G401 (cell line): ENCODE results near the gene PDE10A. TPM values are rescaled to one million over a fixed set of nuclear protein-coding genes. Genes with fewer than 3 reads are reported as not detected.

Source experiments
- DNase-seq: peaks from one replicate; pipeline ENCODE4 v3.0.0-alpha.2; 2015; ENCODE audit warnings: low spot score
- in situ Hi-C: cut with HindIII; loops from 2 replicates; pipeline ENCODE4 v1.10.0; 2016; ENCODE audit warnings: low sequenced_read_pairs, mixed read lengths
- total RNA-seq: library from RNA; depleted of rRNA; stranded (reverse); fragments of >200 nt; shearing (Covaris generic); gene quantifications from 2 replicates; pipeline ENCODE4 v1.2.3, GENCODE V29; 2014; rRNA removed

PDE10A gene
- total RNA-seq, result not detected in 2 replicates

GRCh38 chr6:165662749-165663376 is at the start of gene PDE10A:
Gene PDE10A, minus strand, starts transcription at chr6:165663241. Its CDS starts 430 bp downstream, at chr6:165662811.
- in situ Hi-C loops, result no loop called here
- DNase-seq, result no peak

- in situ Hi-C loops, result no loop called here
- no peak for DNase-seq
Observed at GRCh38 chr6:165708985-165709576, 46.0 kb upstream of the PDE10A start.

- DNase-seq, result no peak
- in situ Hi-C loops, result no loop called here
Observed at GRCh38 chr6:165707067-165707853, 44.2 kb upstream of the PDE10A start.

GRCh38 chr6:165705941-165706340 is 42.9 kb upstream of the PDE10A start:
- no peak for DNase-seq
- in situ Hi-C loops, result no loop called here

- peak; percentile 43 for DNase-seq
- in situ Hi-C loops, result no loop called here
Observed at GRCh38 chr6:165704045-165704748, 41.2 kb upstream of the PDE10A start.

- in situ Hi-C loops, result no loop called here
- no peak for DNase-seq
Observed at GRCh38 chr6:165702669-165703068, 39.6 kb upstream of the PDE10A start.

GRCh38 chr6:165701564-165702354 is 38.7 kb upstream of the PDE10A start:
- in situ Hi-C loops, result no loop called here
- DNase-seq, result no peak

GRCh38 chr6:165701005-165701404 is 38.0 kb upstream of the PDE10A start:
- in situ Hi-C loops, result no loop called here
- DNase-seq, result no peak

GRCh38 chr6:165698868-165699267 is 35.8 kb upstream of the PDE10A start:
- in situ Hi-C loops, result no loop called here
- DNase-seq, result no peak

GRCh38 chr6:165697171-165697570 is 34.1 kb upstream of the PDE10A start:
- in situ Hi-C loops, result no loop called here
- no peak for DNase-seq

- in situ Hi-C loops, result no loop called here
- DNase-seq, result no peak
Observed at GRCh38 chr6:165695722-165696515, 32.9 kb upstream of the PDE10A start.

- DNase-seq, result no peak
- in situ Hi-C loops, result no loop called here
Observed at GRCh38 chr6:165694296-165694695, 31.3 kb upstream of the PDE10A start.

GRCh38 chr6:165692106-165692653 is 29.1 kb upstream of the PDE10A start:
- DNase-seq, result peak; percentile 34
- in situ Hi-C loops, result no loop called here

- no peak for DNase-seq
- in situ Hi-C loops, result no loop called here
Observed at GRCh38 chr6:165689699-165690098, 26.7 kb upstream of the PDE10A start.

GRCh38 chr6:165686596-165687365 is 23.7 kb upstream of the PDE10A start:
- DNase-seq, result peak; percentile 23
- in situ Hi-C loops, result no loop called here

- DNase-seq, result peak; percentile 22
- in situ Hi-C loops, result no loop called here
Observed at GRCh38 chr6:165685302-165685701, 22.3 kb upstream of the PDE10A start.

- DNase-seq, result no peak
- in situ Hi-C loops, result no loop called here
Observed at GRCh38 chr6:165684333-165684732, 21.3 kb upstream of the PDE10A start.
